Measurements from ENCODE around the gene NOS3. TPM values are rescaled to one million over a fixed set of nuclear protein-coding genes. Genes with fewer than 3 reads are reported as not detected.

The NOS3 gene
- total RNA-seq, 1 experiment from 2014 or later: 13.0 TPM

- DNase-seq (ENCODE audit: low spot score): peak; percentile 100
These were observed 67.4 kb downstream of the NOS3 start for GRCh38 chr7:151057989-151058780.

DNA sequence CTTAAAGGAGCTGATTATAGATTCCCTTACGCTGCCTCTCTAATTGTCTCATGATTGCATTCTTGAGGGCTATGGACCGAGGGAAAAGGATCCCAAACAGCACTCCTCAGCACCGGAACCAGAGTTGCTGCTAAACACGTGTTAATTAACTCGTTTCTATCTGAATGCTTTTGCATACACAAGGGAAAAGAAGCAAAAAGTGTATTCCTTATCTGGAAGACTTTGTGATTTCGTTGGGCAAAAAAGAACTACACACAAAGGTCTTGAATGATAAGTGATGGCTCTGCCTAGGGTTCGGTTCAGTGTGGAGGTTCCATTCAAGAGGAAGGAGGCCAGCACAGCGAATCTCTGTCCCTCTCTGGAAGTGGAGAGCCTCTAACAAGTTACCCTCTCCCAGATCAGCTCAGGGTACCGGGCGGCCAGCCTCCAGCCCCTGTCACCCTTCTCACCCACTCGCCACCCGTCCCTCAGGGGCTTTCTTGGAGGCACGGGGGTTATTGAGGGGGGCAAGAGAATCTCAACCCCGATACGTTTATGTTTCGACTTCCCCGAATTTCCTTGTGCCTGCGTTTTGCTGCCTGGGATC, 68.1 kb downstream of the NOS3 start:
- DNase-seq (ENCODE audit: low spot score): peak; percentile 78

GRCh38 chr7:151059367-151060112, 68.7 kb downstream of the NOS3 start, which contains the start of gene SLC4A2:
SLC4A2 (plus strand) TSS chr7:151059589; CDS start chr7:151061988, 2,399 bp downstream.
- peak; percentile 89 for DNase-seq (ENCODE audit: low spot score)

GRCh38 chr7:151060113-151060415, 69.2 kb downstream of the NOS3 start:
- DNase-seq (ENCODE audit: low spot score): no peak

GRCh38 chr7:151060416-151061212, 69.8 kb downstream of the NOS3 start:
- peak; percentile 89 for DNase-seq (ENCODE audit: low spot score)

DNA sequence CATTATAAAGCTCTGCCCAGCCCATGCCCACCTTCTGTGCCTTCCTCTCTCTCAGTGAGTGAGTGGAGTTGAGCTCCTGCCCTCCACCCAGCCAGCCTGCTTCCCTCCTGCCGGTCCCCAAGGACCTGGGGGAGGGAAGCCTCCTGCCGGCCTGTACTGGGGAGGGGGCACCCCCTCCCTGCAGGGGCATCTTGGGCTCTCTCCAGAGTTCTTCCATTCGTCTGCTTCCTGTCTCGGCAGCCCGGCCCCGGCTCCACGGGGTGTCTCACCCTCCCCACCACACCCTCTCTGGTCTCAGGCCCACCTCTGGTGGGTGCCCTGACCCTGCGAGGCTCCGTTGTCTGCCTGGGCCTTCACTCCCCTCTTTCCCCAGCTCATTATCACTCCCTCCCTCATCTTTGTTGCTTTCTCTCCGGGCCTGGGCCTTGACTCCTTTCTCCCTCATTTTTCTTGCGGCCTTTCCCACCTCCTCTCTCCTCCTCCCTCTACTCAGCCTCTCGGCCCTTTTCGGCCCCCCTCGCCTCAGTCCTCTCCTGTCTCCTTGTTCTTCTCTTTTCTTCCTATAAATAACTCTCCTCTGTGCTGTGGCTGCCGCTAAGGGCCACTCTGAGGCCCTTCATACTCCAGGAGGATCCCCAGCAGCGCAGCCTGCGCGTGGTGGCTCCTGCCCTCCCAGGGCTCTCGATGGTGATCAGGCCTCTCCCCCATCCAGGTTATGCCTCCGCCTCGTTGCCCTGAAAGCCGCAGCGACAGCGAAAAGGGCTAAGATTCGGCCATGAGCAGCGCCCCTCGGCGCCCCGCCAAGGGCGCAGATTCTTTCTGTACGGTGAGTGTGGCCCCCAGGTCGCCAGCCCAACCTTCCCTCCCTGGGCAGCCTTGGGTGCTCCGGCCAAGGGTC, 70.6 kb downstream of the NOS3 start:
- no peak for DNase-seq (ENCODE audit: low spot score)

- no peak for DNase-seq (ENCODE audit: low spot score)
These were observed 71.2 kb downstream of the NOS3 start for GRCh38 chr7:151062111-151062398.

- peak; percentile 98 for DNase-seq (ENCODE audit: low spot score)
These were observed 71.8 kb downstream of the NOS3 start for GRCh38 chr7:151062399-151063211.

GRCh38 chr7:151063212-151063561, 72.4 kb downstream of the NOS3 start:
- DNase-seq (ENCODE audit: low spot score): peak; percentile 59

Other genes starting within 250 kb of the NOS3 start
- 1.0 and 2.0 TPM in 2 replicates for gene TMEM176B, start 190.7 kb upstream of the NOS3 start, total RNA-seq (2014; rRNA removed; shearing (Covaris generic))
- gene TMEM176A, start 190.2 kb upstream of the NOS3 start, total RNA-seq (2014; rRNA removed; shearing (Covaris generic)): 0.39 and 0.79 TPM in 2 replicates
- 25.2 and 25.8 TPM in 2 replicates for gene AOC1, start 138.5 kb upstream of the NOS3 start, total RNA-seq (2014; rRNA removed; shearing (Covaris generic))
- 2.2 and 2.8 TPM in 2 replicates for gene KCNH2, start 12.7 kb upstream of the NOS3 start, total RNA-seq (2014; rRNA removed; shearing (Covaris generic))
- gene ATG9B, start 33.5 kb downstream of the NOS3 start, total RNA-seq (2014; rRNA removed; shearing (Covaris generic)): 0.47 and 1.0 TPM in 2 replicates
- 81.6 and 97.8 TPM in 2 replicates for gene ABCB8, start 37.4 kb downstream of the NOS3 start, total RNA-seq (2014; rRNA removed; shearing (Covaris generic))
- gene ASIC3, start 57.5 kb downstream of the NOS3 start, total RNA-seq (2014; rRNA removed; shearing (Covaris generic)): 1.5 and 2.2 TPM in 2 replicates
- 43.6 and 62.6 TPM in 2 replicates for gene CDK5, start 66.9 kb downstream of the NOS3 start, total RNA-seq (2014; rRNA removed; shearing (Covaris generic))
- 851 and 1,005 TPM in 2 replicates for gene SLC4A2, start 68.6 kb downstream of the NOS3 start, total RNA-seq (2014; rRNA removed; shearing (Covaris generic))
- gene FASTK, start 89.8 kb downstream of the NOS3 start, total RNA-seq (2014; rRNA removed; shearing (Covaris generic)): 265 and 300 TPM in 2 replicates
- gene TMUB1, start 92.5 kb downstream of the NOS3 start, total RNA-seq (2014; rRNA removed; shearing (Covaris generic)): 258 and 264 TPM in 2 replicates
- gene AGAP3, start 95.5 kb downstream of the NOS3 start, total RNA-seq (2014; rRNA removed; shearing (Covaris generic)): 140 and 162 TPM in 2 replicates
- not detected in 2 replicates for gene GBX1, start 176.7 kb downstream of the NOS3 start, total RNA-seq (2014; rRNA removed; shearing (Covaris generic))
- gene ASB10, start 196.2 kb downstream of the NOS3 start, total RNA-seq (2014; rRNA removed; shearing (Covaris generic)): not detected in 2 replicates
- not detected in 2 replicates for gene H2BK1, start 219.5 kb downstream of the NOS3 start, total RNA-seq (2014; rRNA removed; shearing (Covaris generic))
- 80.2 and 82.5 TPM in 2 replicates for gene ABCF2, start 236.2 kb downstream of the NOS3 start, total RNA-seq (2014; rRNA removed; shearing (Covaris generic))
- gene CHPF2, start 241.5 kb downstream of the NOS3 start, total RNA-seq (2014; rRNA removed; shearing (Covaris generic)): 72.5 and 87.7 TPM in 2 replicates

Measured in HT-29 (cell line).